Stimulated activated CD8-positive, alpha-beta memory T cell treated with anti-CD3 and anti-CD28 coated beads, Interleukin-7, amount 100 ng/mL, for 4 hours (primary cell): ENCODE results near the gene TUBA4B.

Source experiments
- DNase-seq, 2 donors: peaks; one replicate each; pipeline ENCODE4 v3.0.0-alpha.2; 2020; ENCODE audit warnings: low read depth in 2 of 2

Gene TUBA4B

GRCh38 chr2:219218732-219219701 is 34.0 kb upstream of the TUBA4B start, which contains the start of gene ABCB6:
Gene ABCB6, minus strand, starts transcription at chr2:219218958. Its CDS starts 285 bp downstream, at chr2:219218673.
- DNase-seq, result peak; percentile 83 to 84

GRCh38 chr2:219219784-219220532 is 33.1 kb upstream of the TUBA4B start:
- no peak for DNase-seq

- DNase-seq, result no peak
Measured at GRCh38 chr2:219220652-219221402, 32.2 kb upstream of the TUBA4B start.

- no peak for DNase-seq
Measured at GRCh38 chr2:219221957-219222518, 31.0 kb upstream of the TUBA4B start.

- no peak for DNase-seq
Measured at GRCh38 chr2:219223831-219224610, 29.0 kb upstream of the TUBA4B start.

- DNase-seq, result no peak
Measured at GRCh38 chr2:219225350-219225749, 27.7 kb upstream of the TUBA4B start.

- no peak for DNase-seq
Measured at GRCh38 chr2:219228041-219228910, 24.8 kb upstream of the TUBA4B start.

- no peak for DNase-seq
Measured at GRCh38 chr2:219228911-219229304, 24.1 kb upstream of the TUBA4B start.

- peak; percentile 97 to 98 for DNase-seq
Measured at GRCh38 chr2:219229305-219230058, 23.6 kb upstream of the TUBA4B start, which contains the start of the genes ANKZF1 and ATG9A. Gene ANKZF1, plus strand, starts transcription at chr2:219229806. Its CDS starts 452 bp downstream, at chr2:219230258. Gene ATG9A, minus strand, starts transcription at chr2:219229636. Its CDS starts 1,612 bp downstream, at chr2:219228024.

GRCh38 chr2:219230059-219230540 is 22.9 kb upstream of the TUBA4B start:
- no peak for DNase-seq

GRCh38 chr2:219234331-219234730 is 18.7 kb upstream of the TUBA4B start:
- DNase-seq, result no peak

GRCh38 chr2:219243291-219243761 is 9.7 kb upstream of the TUBA4B start:
- DNase-seq, result no peak

- no peak for DNase-seq
Measured at GRCh38 chr2:219244789-219245147, 8.3 kb upstream of the TUBA4B start.

GRCh38 chr2:219245148-219245898 is 7.7 kb upstream of the TUBA4B start, which contains the start of the genes GLB1L and STK16:
Gene GLB1L, minus strand, starts transcription at chr2:219245444. Its CDS starts 1,871 bp downstream, at chr2:219243573.
Gene STK16, plus strand, starts transcription at chr2:219245479. Its CDS starts 521 bp downstream, at chr2:219246000.
- peak; percentile 78 to 84 for DNase-seq

GRCh38 chr2:219245899-219246230 is 7.2 kb upstream of the TUBA4B start:
- no peak for DNase-seq

- no peak for DNase-seq
Measured at GRCh38 chr2:219246559-219246958, 6.5 kb upstream of the TUBA4B start.
